ES-I3 (cell line): ENCODE measurements around the gene ADGRA1.

Experiments
- H3K36me3 ChIP-seq: 2 replicates; pipeline ENCODE4 v1.6.1; 2013; ENCODE audit warnings: mild to moderate bottlenecking, low read length, control low read depth, moderate library complexity; ENCODE audit not compliant: insufficient read depth
- H3K4me1 ChIP-seq: 2 replicates; pipeline ENCODE4 v1.6.1; 2013; ENCODE audit warnings: mild to moderate bottlenecking, control low read depth, low read length; ENCODE audit not compliant: insufficient read depth
- H3K9ac ChIP-seq: 2 replicates; pipeline ENCODE4 v1.6.1; 2013; ENCODE audit warnings: low read depth, mild to moderate bottlenecking, low read length, moderate library complexity
- H3K9me3 ChIP-seq: 2 replicates; pipeline ENCODE4 v1.6.1; 2013; ENCODE audit warnings: mild to moderate bottlenecking, low read length, moderate library complexity; ENCODE audit not compliant: control insufficient read depth, insufficient read depth

The ADGRA1 gene

GRCh38 chr10:133113146-133113830, 25.6 kb downstream of the ADGRA1 start:
- no peaks in the 10 kb centered on the region for H3K36me3 ChIP-seq
- H3K9me3 ChIP-seq: no peaks in the 10 kb centered on the region
- no peaks in the 10 kb centered on the region for H3K4me1 ChIP-seq
- H3K9ac ChIP-seq: no peak overlapping the region

GRCh38 chr10:133113847-133114246, 26.1 kb downstream of the ADGRA1 start:
- H3K9me3 ChIP-seq: no peaks in the 10 kb centered on the region
- no peaks in the 10 kb centered on the region for H3K36me3 ChIP-seq
- no peak overlapping the region for H3K9ac ChIP-seq
- no peaks in the 10 kb centered on the region for H3K4me1 ChIP-seq

GRCh38 chr10:133114251-133114650, 26.5 kb downstream of the ADGRA1 start:
- no peaks in the 10 kb centered on the region for H3K36me3 ChIP-seq
- H3K9ac ChIP-seq: no peak overlapping the region
- H3K4me1 ChIP-seq: no peaks in the 10 kb centered on the region
- no peaks in the 10 kb centered on the region for H3K9me3 ChIP-seq

- Histone ChIP-seq H3K36me3 (no peaks in the 10 kb centered on the region), H3K9me3 (no peaks in the 10 kb centered on the region), H3K4me1 (no peaks in the 10 kb centered on the region), H3K9ac (no peak overlapping the region)
Observed at GRCh38 chr10:133114726-133115452, 27.2 kb downstream of the ADGRA1 start.

GRCh38 chr10:133115453-133115842, 27.7 kb downstream of the ADGRA1 start:
- Histone ChIP-seq H3K4me1 (no peaks in the 10 kb centered on the region), H3K9ac (no peak overlapping the region), H3K9me3 (no peaks in the 10 kb centered on the region), H3K36me3 (no peaks in the 10 kb centered on the region)

GRCh38 chr10:133115976-133116375, 28.3 kb downstream of the ADGRA1 start:
- no peaks in the 10 kb centered on the region for H3K4me1 ChIP-seq
- H3K36me3 ChIP-seq: no peaks in the 10 kb centered on the region
- H3K9me3 ChIP-seq: no peaks in the 10 kb centered on the region
- H3K9ac ChIP-seq: no peak overlapping the region

- H3K4me1 ChIP-seq: no peaks in the 10 kb centered on the region
- no peaks in the 10 kb centered on the region for H3K9me3 ChIP-seq
- H3K36me3 ChIP-seq: no peaks in the 10 kb centered on the region
- H3K9ac ChIP-seq: no peak overlapping the region
Observed at GRCh38 chr10:133116455-133116854, 28.7 kb downstream of the ADGRA1 start.

GRCh38 chr10:133117036-133117687, 29.4 kb downstream of the ADGRA1 start:
- no peaks in the 10 kb centered on the region for H3K4me1 ChIP-seq
- H3K36me3 ChIP-seq: no peaks in the 10 kb centered on the region
- no peak overlapping the region for H3K9ac ChIP-seq
- H3K9me3 ChIP-seq: no peaks in the 10 kb centered on the region

GRCh38 chr10:133117688-133118071, 30.0 kb downstream of the ADGRA1 start:
- H3K36me3 ChIP-seq: no peaks in the 10 kb centered on the region
- H3K9me3 ChIP-seq: no peaks in the 10 kb centered on the region
- no peak overlapping the region for H3K9ac ChIP-seq
- no peaks in the 10 kb centered on the region for H3K4me1 ChIP-seq

- H3K9me3 ChIP-seq: no peaks in the 10 kb centered on the region
- no peaks in the 10 kb centered on the region for H3K36me3 ChIP-seq
- no peaks in the 10 kb centered on the region for H3K4me1 ChIP-seq
- no peak overlapping the region for H3K9ac ChIP-seq
Observed at GRCh38 chr10:133121479-133121878, 33.8 kb downstream of the ADGRA1 start.

GRCh38 chr10:133122171-133122935, 34.6 kb downstream of the ADGRA1 start:
- Histone ChIP-seq H3K9me3 (no peaks in the 10 kb centered on the region), H3K9ac (no peak overlapping the region), H3K36me3 (no peaks in the 10 kb centered on the region), H3K4me1 (peaks cover 3% of the 10 kb centered on the region)

GRCh38 chr10:133123050-133123745, 35.5 kb downstream of the ADGRA1 start:
- Histone ChIP-seq H3K36me3 (no peaks in the 10 kb centered on the region), H3K9ac (no peak overlapping the region), H3K9me3 (no peaks in the 10 kb centered on the region), H3K4me1 (peaks cover 4% of the 10 kb centered on the region)

- Histone ChIP-seq H3K36me3 (no peaks in the 10 kb centered on the region), H3K9ac (no peak overlapping the region), H3K9me3 (no peaks in the 10 kb centered on the region), H3K4me1 (peaks cover 4% of the 10 kb centered on the region)
Observed at GRCh38 chr10:133123746-133124356, 36.1 kb downstream of the ADGRA1 start.
